Activated B cell treated with CpG ODN at 0.5 μM for 24 hours (primary cell): ENCODE data around the gene ARHGEF11. TPM values are rescaled to one million over a fixed set of nuclear protein-coding genes. Genes with fewer than 3 reads are reported as not detected.
"Not testable (repeated sequence)": the region's sequence is repeated elsewhere in the genome, so short reads cannot be mapped to it uniquely, and the experiment has no call there.

Experiments used
- ATAC-seq: fragments of 200-7000 bp; cut with Tn5 transposase; one replicate; pipeline ENCODE4 v1.10.0; 2021; ENCODE audit warnings: low read depth, mild to moderate bottlenecking, moderate library complexity
- CTCF ChIA-PET: fragments of 350-600 bp; sonication (Branson Sonifier 250); formaldehyde crosslinking; loops from one replicate; lab custom pipeline; 2021; ENCODE audit warnings: antibody characterized with exemption; lab: Charles Lee
- POLR2A ChIA-PET: fragments of 350-600 bp; sonication (Branson Sonifier 250); formaldehyde crosslinking; loops from one replicate; lab custom pipeline; 2021; ENCODE audit warnings: antibody characterized with exemption; lab: Charles Lee
- DNase-seq: peaks from one replicate; pipeline ENCODE4 v3.0.0; 2022
- H3K27ac Mint-ChIP-seq: one replicate; pipeline ENCODE4 v1.8.0; 2020; ENCODE audit warnings: mixed read lengths
- H3K27me3 Mint-ChIP-seq: one replicate; pipeline ENCODE4 v1.8.0; 2021; ENCODE audit warnings: mixed read lengths
- H3K36me3 Mint-ChIP-seq: one replicate; pipeline ENCODE4 v1.8.0; 2021; ENCODE audit warnings: low read depth, mixed read lengths
- H3K4me1 Mint-ChIP-seq: one replicate; pipeline ENCODE4 v1.8.0; 2021; ENCODE audit warnings: mixed read lengths
- H3K4me3 Mint-ChIP-seq: one replicate; pipeline ENCODE4 v1.8.0; 2020; ENCODE audit warnings: mild to moderate bottlenecking, mixed read lengths
- H3K9me3 Mint-ChIP-seq: one replicate; pipeline ENCODE4 v1.8.0; 2020; ENCODE audit warnings: mixed read lengths
- intact Hi-C: fragments of 100-400 bp; cut with micrococcal nuclease; formaldehyde crosslinking; loops from one replicate; pipeline ENCODE4 v1.15.1; 2024
- total RNA-seq: library from RNA; stranded (reverse); gene quantifications from 2 replicates; pipeline ENCODE4 v1.2.3, GENCODE V29; 2022
- TF ChIP-seq, protein P1 (sequence below): fragments of 200-600 bp; IDR thresholded peaks from one replicate; pipeline ENCODE4 v1.8.0; 2022; ENCODE audit warnings: antibody characterized with exemption, mild to moderate bottlenecking

ARHGEF11 gene
- total RNA-seq, 1 donor from 2014 or later, result 0.95 TPM

DNA sequence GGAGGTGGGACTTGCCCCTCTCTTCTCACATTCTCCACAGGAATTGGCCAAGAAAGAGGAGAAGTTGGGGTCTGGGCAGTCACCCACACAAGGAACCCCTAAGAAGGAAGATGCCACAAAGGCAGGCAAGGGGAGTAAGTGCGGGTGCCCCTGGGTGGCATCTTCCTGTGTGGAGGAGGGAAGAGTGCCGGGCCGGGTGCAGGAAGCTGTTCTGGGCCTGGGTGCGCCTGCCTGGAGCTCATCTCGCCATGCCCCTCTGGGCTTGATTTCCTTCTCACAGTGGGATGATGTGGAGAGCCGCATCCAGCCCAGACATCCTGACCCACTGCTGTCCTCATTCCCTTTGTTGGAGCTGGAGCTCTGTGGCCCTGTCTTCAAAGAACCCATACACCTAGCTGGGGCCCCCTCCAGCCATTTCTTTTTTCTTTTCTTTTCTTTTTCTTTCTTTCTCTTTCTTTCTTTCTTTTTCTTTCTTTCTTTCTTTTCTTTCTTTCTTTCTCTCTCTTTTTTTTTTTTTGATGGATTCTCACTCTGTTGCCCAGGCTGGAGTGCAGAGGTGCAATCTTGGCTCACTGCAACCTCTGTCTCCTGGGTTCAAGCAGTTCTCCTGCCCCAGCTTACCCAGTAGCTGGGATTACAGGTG is 115.8 kb downstream of the ARHGEF11 start:
- CTCF ChIA-PET, result no interaction called here
- TF ChIP-seq, protein P1, sequence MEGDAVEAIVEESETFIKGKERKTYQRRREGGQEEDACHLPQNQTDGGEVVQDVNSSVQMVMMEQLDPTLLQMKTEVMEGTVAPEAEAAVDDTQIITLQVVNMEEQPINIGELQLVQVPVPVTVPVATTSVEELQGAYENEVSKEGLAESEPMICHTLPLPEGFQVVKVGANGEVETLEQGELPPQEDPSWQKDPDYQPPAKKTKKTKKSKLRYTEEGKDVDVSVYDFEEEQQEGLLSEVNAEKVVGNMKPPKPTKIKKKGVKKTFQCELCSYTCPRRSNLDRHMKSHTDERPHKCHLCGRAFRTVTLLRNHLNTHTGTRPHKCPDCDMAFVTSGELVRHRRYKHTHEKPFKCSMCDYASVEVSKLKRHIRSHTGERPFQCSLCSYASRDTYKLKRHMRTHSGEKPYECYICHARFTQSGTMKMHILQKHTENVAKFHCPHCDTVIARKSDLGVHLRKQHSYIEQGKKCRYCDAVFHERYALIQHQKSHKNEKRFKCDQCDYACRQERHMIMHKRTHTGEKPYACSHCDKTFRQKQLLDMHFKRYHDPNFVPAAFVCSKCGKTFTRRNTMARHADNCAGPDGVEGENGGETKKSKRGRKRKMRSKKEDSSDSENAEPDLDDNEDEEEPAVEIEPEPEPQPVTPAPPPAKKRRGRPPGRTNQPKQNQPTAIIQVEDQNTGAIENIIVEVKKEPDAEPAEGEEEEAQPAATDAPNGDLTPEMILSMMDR, result no peak
- ATAC-seq, result no peak
- DNase-seq, result no peak
- Mint-ChIP-seq H3K4me3 (no peak overlapping the region), H3K27ac (no peak overlapping the region), H3K9me3 (no peaks in the 10 kb centered on the region), H3K4me1 (peaks cover 7% of the 10 kb centered on the region), H3K36me3 (no peaks in the 10 kb centered on the region), H3K27me3 (peaks cover 70% of the 10 kb centered on the region)
- POLR2A ChIA-PET, result no interaction called here
- intact Hi-C loops, result loop anchor here (5.0 kb wide), 1 partner anchor 37 kb away; the partner anchor contains the start of gene PEAR1

DNA sequence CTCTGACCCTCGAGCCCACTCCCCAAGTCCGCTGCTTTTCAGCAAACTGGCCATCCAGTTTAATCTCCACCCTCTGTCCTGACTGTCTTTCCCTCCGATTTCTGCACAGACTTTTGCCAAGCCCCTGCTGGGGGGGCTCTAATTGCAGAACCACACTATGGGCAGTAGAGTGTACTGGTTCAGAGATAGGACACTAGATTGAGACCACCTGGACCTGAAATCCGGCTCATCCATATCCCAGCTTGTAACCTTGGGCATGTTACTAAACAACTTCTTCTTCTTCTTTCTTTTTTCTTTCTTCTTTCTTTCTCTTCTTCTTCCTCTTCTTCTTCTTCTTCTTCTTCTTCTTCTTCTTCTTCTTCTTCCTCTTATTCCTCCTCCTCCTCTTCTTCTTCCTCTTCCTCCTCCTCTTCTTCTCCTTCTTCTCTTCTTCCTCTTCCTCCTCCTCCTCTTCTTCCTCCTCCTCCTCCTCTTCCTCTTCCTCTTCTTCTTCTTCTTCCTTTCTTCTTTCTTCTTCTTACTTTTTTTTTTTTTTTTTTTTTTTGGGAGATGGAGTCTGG is 117.4 kb downstream of the ARHGEF11 start:
- TF ChIP-seq, protein P1, result no peak
- ChIA-PET CTCF (interaction anchor here (1.1 to 1.5 kb wide), 3 partner anchors 238 to 302 kb away, joined by 3 read pairs; no protein-coding TSS in a partner anchor), POLR2A (no interaction called here)
- H3K4me1 Mint-ChIP-seq, result peaks cover 9% of the 10 kb centered on the region
- H3K9me3 Mint-ChIP-seq, result no peaks in the 10 kb centered on the region
- no peak for DNase-seq
- intact Hi-C loops, result loop anchor here (5.0 kb wide), 1 partner anchor 36 kb away; the partner anchor contains the start of gene PEAR1
- no peaks in the 10 kb centered on the region for H3K36me3 Mint-ChIP-seq
- no peak for ATAC-seq
- peaks cover 70% of the 10 kb centered on the region for H3K27me3 Mint-ChIP-seq
- H3K4me3 Mint-ChIP-seq, result no peak overlapping the region
- no peak overlapping the region for H3K27ac Mint-ChIP-seq

DNA sequence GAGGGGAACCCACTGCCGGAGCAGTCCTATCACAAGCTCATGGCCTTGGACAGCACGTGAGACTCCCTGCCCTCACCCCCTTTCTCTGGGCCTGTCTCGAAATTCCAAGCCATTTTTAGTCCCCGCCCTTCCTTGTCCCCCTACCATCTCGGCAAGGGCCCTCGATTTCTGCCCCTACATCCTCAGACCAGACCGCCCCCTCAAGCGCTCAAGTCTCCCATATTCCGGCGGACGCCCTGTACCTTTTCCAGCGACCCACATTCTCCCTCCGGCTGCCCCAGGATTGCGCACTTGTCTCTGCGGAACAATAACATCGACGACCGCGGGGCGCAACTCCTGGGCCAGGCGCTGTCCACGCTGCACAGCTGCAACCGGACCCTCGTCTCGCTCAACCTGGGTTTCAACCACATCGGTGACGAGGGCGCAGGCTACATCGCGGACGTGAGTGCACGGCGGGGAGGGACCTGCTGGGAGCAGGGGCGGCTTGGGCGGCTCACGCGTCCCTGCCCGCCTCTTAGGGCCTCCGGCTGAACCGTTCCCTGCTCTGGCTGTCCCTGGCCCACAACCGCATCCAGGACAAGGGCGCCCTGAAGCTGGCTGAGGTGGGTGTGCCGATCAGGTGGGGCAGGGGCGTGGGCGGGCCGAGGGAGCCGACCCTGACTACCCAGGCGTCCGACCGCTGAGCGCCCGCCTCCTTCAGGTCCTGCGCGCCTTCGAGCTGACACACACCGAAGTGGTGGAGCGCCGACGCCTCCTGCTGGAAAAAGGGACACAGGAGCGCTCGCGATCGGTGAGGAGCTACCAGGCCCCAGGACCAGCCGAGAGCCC is 118.1 kb downstream of the ARHGEF11 start:
- POLR2A ChIA-PET, result no interaction called here
- ATAC-seq (peak; percentile 60), DNase-seq (peak; percentile 26)
- intact Hi-C loops, result loop anchor here (1.0 to 5.0 kb wide), 2 partner anchors 35 to 238 kb away; partner anchors contain the start of gene PEAR1
- no peak overlapping the region for H3K4me3 Mint-ChIP-seq
- H3K9me3 Mint-ChIP-seq, result no peaks in the 10 kb centered on the region
- H3K27me3 Mint-ChIP-seq, result peaks cover 67% of the 10 kb centered on the region
- H3K4me1 Mint-ChIP-seq, result peaks cover 9% of the 10 kb centered on the region
- no peaks in the 10 kb centered on the region for H3K36me3 Mint-ChIP-seq
- CTCF ChIA-PET, result interaction anchor here (1.1 to 1.5 kb wide), 4 partner anchors 238 to 301 kb away, joined by 3 to 4 read pairs (median 3); no protein-coding TSS in a partner anchor
- TF ChIP-seq, protein P1, result no peak
- no peak overlapping the region for H3K27ac Mint-ChIP-seq

DNA sequence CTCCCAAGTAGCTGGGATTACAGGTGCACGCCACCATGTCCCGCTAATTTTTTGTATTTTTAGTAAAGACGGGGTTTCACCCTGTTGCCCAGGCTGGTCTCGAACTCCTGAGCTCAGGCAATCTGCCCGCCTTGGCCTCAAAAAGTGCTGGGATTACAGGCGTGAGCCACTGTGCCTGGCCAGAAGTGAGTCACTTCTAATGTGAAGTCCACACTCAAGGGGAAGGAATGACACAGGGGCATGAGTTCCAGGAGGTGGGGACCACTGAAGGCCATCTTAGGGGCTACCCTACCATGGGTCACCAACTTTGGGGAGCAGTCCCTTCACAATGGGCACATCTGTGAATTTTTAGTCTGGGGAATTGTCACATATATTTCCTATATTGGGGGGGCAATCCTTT is 118.8 kb downstream of the ARHGEF11 start:
- CTCF ChIA-PET, result interaction anchor here (1.5 kb wide), 2 partner anchors 237 to 299 kb away, joined by 3 to 4 read pairs; no protein-coding TSS in a partner anchor
- intact Hi-C loops, result loop anchor here (1.0 to 5.0 kb wide), 2 partner anchors 34 to 237 kb away; partner anchors contain the start of gene PEAR1
- DNase-seq, POLR2A ChIA-PET, H3K4me3 Mint-ChIP-seq, H3K9me3 Mint-ChIP-seq, H3K36me3 Mint-ChIP-seq, H3K4me1 Mint-ChIP-seq, H3K27ac Mint-ChIP-seq, ATAC-seq: not testable (repeated sequence)
- H3K27me3 Mint-ChIP-seq, result peaks cover 67% of the 10 kb centered on the region

DNA sequence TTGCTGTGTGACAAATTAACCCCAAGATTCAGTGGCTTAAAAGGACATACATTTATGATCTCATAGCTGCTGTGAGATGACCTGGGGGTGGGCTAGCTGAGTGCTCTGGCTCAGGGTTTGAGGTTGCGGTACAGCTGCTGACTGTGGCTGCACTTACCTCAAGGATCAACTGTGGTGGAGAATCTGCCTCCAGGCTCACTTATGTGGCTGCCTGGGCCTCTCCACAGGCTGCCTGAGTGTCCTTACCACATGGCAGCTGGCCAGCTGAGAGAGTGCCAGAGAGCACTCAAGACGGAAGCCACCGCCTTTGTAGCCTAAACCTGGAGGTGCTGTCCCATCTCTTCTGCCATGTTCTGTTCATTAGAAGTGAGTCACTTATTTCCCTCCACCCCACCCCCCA is 119.4 kb downstream of the ARHGEF11 start:
- ChIA-PET POLR2A (interaction anchor here (0.6 kb wide), 1 partner anchor 33 kb away, joined by 3 read pairs; no protein-coding TSS in a partner anchor), CTCF (interaction anchor here (1.5 kb wide), 1 partner anchor 236 kb away, joined by 4 read pairs; no protein-coding TSS in a partner anchor)
- no peak overlapping the region for H3K27ac Mint-ChIP-seq
- intact Hi-C loops, result loop anchor here (5.0 kb wide), 1 partner anchor 34 kb away; the partner anchor contains the start of gene PEAR1
- H3K9me3 Mint-ChIP-seq, result no peaks in the 10 kb centered on the region
- TF ChIP-seq, protein P1, result no peak
- H3K36me3 Mint-ChIP-seq, result no peaks in the 10 kb centered on the region
- DNase-seq (no peak), ATAC-seq (no peak)
- H3K27me3 Mint-ChIP-seq, result peaks cover 67% of the 10 kb centered on the region
- peaks cover 9% of the 10 kb centered on the region for H3K4me1 Mint-ChIP-seq
- no peak overlapping the region for H3K4me3 Mint-ChIP-seq
